ENCODE measurements around the gene TBC1D22A. TPM values are rescaled to one million over a fixed set of nuclear protein-coding genes. Genes with fewer than 3 reads are reported as not detected.
"Not testable (repeated sequence)": the region's sequence is repeated elsewhere in the genome, so short reads cannot be mapped to it uniquely, and the experiment has no call there.

Gene TBC1D22A
- total RNA-seq, 1 donor: 17.7 TPM

- H3K4me1 ChIP-seq (ENCODE audit: insufficient read depth, low read length): peaks cover 2% of the 10 kb centered on the region
- no peak for TF ChIP-seq CTCF (IDR thresholded peaks at IDR 0.05; ENCODE audit: extremely low read depth, low read depth, low read length)
- no peak overlapping the region for H3K4me2 ChIP-seq (ENCODE audit: insufficient read depth, low read length)
- no peak overlapping the region for H2AFZ ChIP-seq (ENCODE audit: low read length)
- no peaks in the 10 kb centered on the region for H3K27me3 ChIP-seq (ENCODE audit: insufficient read depth, low read length)
- no peaks in the 10 kb centered on the region for H3K9me3 ChIP-seq (ENCODE audit: low read depth, low read length)
- H3K27ac ChIP-seq (ENCODE audit: low read depth, low read length): no peak overlapping the region
- H3K36me3 ChIP-seq (ENCODE audit: insufficient read depth, low read length): no peaks in the 10 kb centered on the region
- H3K79me2 ChIP-seq (ENCODE audit: insufficient read depth, low read length): no peaks in the 10 kb centered on the region
- peak; percentile 39 for DNase-seq (ENCODE audit: insufficient read length, low spot score, missing footprints)
- peaks cover 21% of the 10 kb centered on the region for H4K20me1 ChIP-seq (ENCODE audit: insufficient read depth, low read length)
- H3K4me3 ChIP-seq (ENCODE audit: insufficient read depth, low read length): no peak overlapping the region
These were observed 286.7 kb downstream of the TBC1D22A start for GRCh38 chr22:47049078-47049624.

GRCh38 chr22:47049736-47050400 lies 287.4 kb downstream of the TBC1D22A start:
- H3K4me1 ChIP-seq (ENCODE audit: insufficient read depth, low read length); H3K27me3 ChIP-seq (ENCODE audit: insufficient read depth, low read length); H3K36me3 ChIP-seq (ENCODE audit: insufficient read depth, low read length); H3K4me2 ChIP-seq (ENCODE audit: insufficient read depth, low read length); H2AFZ ChIP-seq (ENCODE audit: low read length); H3K79me2 ChIP-seq (ENCODE audit: insufficient read depth, low read length); H3K27ac ChIP-seq (ENCODE audit: low read depth, low read length); H3K9me3 ChIP-seq (ENCODE audit: low read depth, low read length); H3K4me3 ChIP-seq (ENCODE audit: insufficient read depth, low read length): not testable (repeated sequence)
- peaks cover 22% of the 10 kb centered on the region for H4K20me1 ChIP-seq (ENCODE audit: insufficient read depth, low read length)
- DNase-seq (ENCODE audit: insufficient read length, low spot score, missing footprints): peak; percentile 56

- no peaks in the 10 kb centered on the region for H3K79me2 ChIP-seq (ENCODE audit: insufficient read depth, low read length)
- no peaks in the 10 kb centered on the region for H3K36me3 ChIP-seq (ENCODE audit: insufficient read depth, low read length)
- peaks cover 25% of the 10 kb centered on the region for H4K20me1 ChIP-seq (ENCODE audit: insufficient read depth, low read length)
- no peaks in the 10 kb centered on the region for H3K4me1 ChIP-seq (ENCODE audit: insufficient read depth, low read length)
- H3K27ac ChIP-seq (ENCODE audit: low read depth, low read length): no peak overlapping the region
- H2AFZ ChIP-seq (ENCODE audit: low read length): no peak overlapping the region
- H3K27me3 ChIP-seq (ENCODE audit: insufficient read depth, low read length): no peaks in the 10 kb centered on the region
- no peak overlapping the region for H3K4me3 ChIP-seq (ENCODE audit: insufficient read depth, low read length)
- DNase-seq (ENCODE audit: insufficient read length, low spot score, missing footprints): peak; percentile 54
- no peak overlapping the region for H3K4me2 ChIP-seq (ENCODE audit: insufficient read depth, low read length)
- H3K9me3 ChIP-seq (ENCODE audit: low read depth, low read length): no peaks in the 10 kb centered on the region
- no peak for TF ChIP-seq CTCF (IDR thresholded peaks at IDR 0.05; ENCODE audit: extremely low read depth, low read depth, low read length)
These were observed 288.1 kb downstream of the TBC1D22A start for GRCh38 chr22:47050401-47051051.

GRCh38 chr22:47051441-47052071 lies 289.1 kb downstream of the TBC1D22A start:
- Histone ChIP-seq H2AFZ (ENCODE audit: low read length) (no peak overlapping the region), H3K27me3 (ENCODE audit: insufficient read depth, low read length) (no peaks in the 10 kb centered on the region), H3K9me3 (ENCODE audit: low read depth, low read length) (no peaks in the 10 kb centered on the region), H3K4me2 (ENCODE audit: insufficient read depth, low read length) (no peak overlapping the region), H3K27ac (ENCODE audit: low read depth, low read length) (no peak overlapping the region), H3K79me2 (ENCODE audit: insufficient read depth, low read length) (no peaks in the 10 kb centered on the region), H3K36me3 (ENCODE audit: insufficient read depth, low read length) (no peaks in the 10 kb centered on the region), H3K4me1 (ENCODE audit: insufficient read depth, low read length) (no peaks in the 10 kb centered on the region), H4K20me1 (ENCODE audit: insufficient read depth, low read length) (peaks cover 21% of the 10 kb centered on the region), H3K4me3 (ENCODE audit: insufficient read depth, low read length) (no peak overlapping the region)
- peak; percentile 62 for DNase-seq (ENCODE audit: insufficient read length, low spot score, missing footprints)
- TF ChIP-seq CTCF (IDR thresholded peaks at IDR 0.05; ENCODE audit: extremely low read depth, low read depth, low read length): no peak

Measured in osteoblast (primary cell).